Keratinocyte (primary cell): Measurements from ENCODE around the gene BPGM. TPM values are rescaled to one million over a fixed set of nuclear protein-coding genes. Genes with fewer than 3 reads are reported as not detected.

Source experiments
- DNase-seq: peaks from one replicate; pipeline ENCODE4 v3.0.0-alpha.2; 2011; ENCODE audit warnings: low read depth, missing footprints, low spot score
- FAIRE-seq: peaks from 2 replicates; lab custom pipeline; 2011; peaks lifted over from hg19 to GRCh38; lab: Jason Lieb, UNC
- H2AFZ ChIP-seq: 2 replicates; pipeline ENCODE4 v1.6.0; 2012; ENCODE audit warnings: low read length, control low read depth, inconsistent platforms; ENCODE audit not compliant: control insufficient read depth
- H3K27ac ChIP-seq: 2 replicates; pipeline ENCODE4 v1.5.1; 2011; ENCODE audit warnings: low read length; ENCODE audit not compliant: control insufficient read depth, insufficient read depth
- H3K27me3 ChIP-seq: 3 replicates; pipeline ENCODE4 v1.6.0; 2011; ENCODE audit warnings: low read length; ENCODE audit not compliant: control insufficient read depth, insufficient read depth; ENCODE audit errors: extremely low read depth
- H3K36me3 ChIP-seq, 2 experiments: 2 replicates in 1 of 2; 3 replicates in 1 of 2; pipeline ENCODE4 v1.5.1; 2011; ENCODE audit warnings: low read length in 2 of 2, mild to moderate bottlenecking in 1 of 2; ENCODE audit not compliant: control insufficient read depth in 2 of 2, insufficient read depth in 2 of 2; ENCODE audit errors: extremely low read depth in 1 of 2
- H3K4me1 ChIP-seq: 3 replicates; pipeline ENCODE4 v1.5.1; 2011; ENCODE audit warnings: low read length; ENCODE audit not compliant: control insufficient read depth, insufficient read depth; ENCODE audit errors: extremely low read depth
- H3K4me2 ChIP-seq: 3 replicates; pipeline ENCODE4 v1.6.0; 2011; ENCODE audit warnings: low read depth, low read length; ENCODE audit not compliant: control insufficient read depth, insufficient read depth; ENCODE audit errors: extremely low read depth
- H3K4me3 ChIP-seq, 3 experiments: fragments of 200-600 bp in 1 of 3; sonication (generic) in 1 of 3; 2 replicates in 2 of 3; 3 replicates in 1 of 3; pipeline ENCODE4 v1.5.1; 2011 to 2016; ENCODE audit warnings: low read length in 3 of 3, mild to moderate bottlenecking in 3 of 3, control low read depth in 2 of 3, inconsistent platforms in 1 of 3, low read depth in 1 of 3, mixed read lengths in 1 of 3, mixed run types in 1 of 3, moderate library complexity in 1 of 3; ENCODE audit not compliant: control insufficient read depth in 2 of 3, insufficient read depth in 2 of 3; ENCODE audit errors: extremely low read depth in 1 of 3
- H3K79me2 ChIP-seq: 2 replicates; pipeline ENCODE4 v1.6.0; 2012; ENCODE audit warnings: low read length; ENCODE audit not compliant: control insufficient read depth, insufficient read depth
- H3K9ac ChIP-seq: 3 replicates; pipeline ENCODE4 v1.6.0; 2011; ENCODE audit warnings: low read length; ENCODE audit not compliant: control insufficient read depth, insufficient read depth; ENCODE audit errors: extremely low read depth
- H3K9me1 ChIP-seq: 3 replicates; pipeline ENCODE4 v1.6.0; 2011; ENCODE audit warnings: low read length; ENCODE audit not compliant: control insufficient read depth, insufficient read depth; ENCODE audit errors: extremely low read depth
- H3K9me3 ChIP-seq: 2 replicates; pipeline ENCODE4 v1.5.1; 2012; ENCODE audit warnings: low read depth, low read length; ENCODE audit not compliant: control insufficient read depth
- H4K20me1 ChIP-seq: 3 replicates; pipeline ENCODE4 v1.6.0; 2011; ENCODE audit warnings: low read length; ENCODE audit not compliant: control insufficient read depth, insufficient read depth; ENCODE audit errors: extremely low read depth
- EZH2 ChIP-seq: IDR thresholded peaks from one replicate; pipeline ENCODE4 v1.6.1; 2012; ENCODE audit warnings: inconsistent platforms, mild to moderate bottlenecking, low read length, moderate library complexity
- dilution Hi-C: fragments of 300-500 bp; cut with MboI; formaldehyde crosslinking; loops from one replicate; pipeline ENCODE4 v1.7.0; 2020; ENCODE audit warnings: low sequenced_read_pairs; ENCODE audit not compliant: extremely low pct_ligation_motif_present
- polyA plus RNA-seq, 5 experiments: library from polyadenylated mRNA; depleted of rRNA in 3 of 5; stranded (reverse) in 3 of 5; stranded (forward) in 1 of 5; unstranded in 1 of 5; fragments of >200 nt; gene quantifications; 1 replicate in 1 of 5; 2 replicates in 3 of 5; 3 replicates in 1 of 5; pipeline versions ENCODE4 v1.2.1 to v1.2.3, GENCODE V29; 2011 to 2012; ENCODE audit warnings: missing spikeins in 2 of 5, low read depth in 1 of 5, low replicate concordance in 1 of 5
- TF ChIP-seq, protein P1 (sequence below), 3 experiments: IDR thresholded peaks in 1 of 3; conservative IDR thresholded peaks in 1 of 3; optimal IDR thresholded peaks in 1 of 3; 2 replicates in 2 of 3; 3 replicates in 1 of 3; pipeline versions ENCODE3 to v1.5.1; 2011; ENCODE audit warnings: low read length in 3 of 3, mild to moderate bottlenecking in 3 of 3, moderate library complexity in 2 of 3, control low read depth in 1 of 3, inconsistent platforms in 1 of 3; ENCODE audit not compliant: insufficient read depth in 2 of 3; ENCODE audit errors: extremely low read depth in 1 of 3

BPGM gene
- polyA plus RNA-seq, 1 donor (not counting 4 experiments of a cell fraction or from before 2014, with no cell fraction given) = 31.2 TPM

DNA sequence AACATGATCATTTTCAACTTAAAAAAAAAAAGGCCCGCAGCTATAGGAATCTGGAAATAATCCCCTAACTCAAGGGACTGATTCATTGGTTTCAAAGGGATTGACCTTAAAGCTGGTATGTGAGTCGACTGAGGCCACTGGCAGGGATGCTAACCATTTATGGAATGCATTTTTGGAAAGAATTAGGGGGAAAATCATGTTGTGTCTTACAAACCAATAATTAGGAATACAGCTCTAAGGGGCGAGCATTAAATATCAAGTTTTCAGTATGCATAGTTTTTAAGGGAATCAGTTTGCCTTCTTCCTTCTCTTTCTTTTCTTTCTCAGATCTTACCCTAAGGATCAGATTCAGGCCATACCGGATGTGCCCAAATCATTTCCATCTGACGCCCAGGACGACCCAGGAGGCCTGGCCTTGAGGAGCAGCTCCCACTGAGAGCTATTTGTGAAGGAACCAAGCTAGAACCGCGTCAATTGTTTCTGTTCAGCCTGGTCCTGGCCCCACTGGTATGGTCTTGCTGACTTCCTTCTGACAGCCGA, 48.7 kb downstream of the BPGM start:
- no peaks in the 10 kb centered on the region for H3K9me1 ChIP-seq
- no peak overlapping the region for H3K9ac ChIP-seq
- no peaks in the 10 kb centered on the region for H3K79me2 ChIP-seq
- dilution Hi-C loops = no loop called here
- H3K4me1 ChIP-seq = peaks cover 43% of the 10 kb centered on the region
- no peaks in the 10 kb centered on the region for H4K20me1 ChIP-seq
- H3K4me2 ChIP-seq = no peak overlapping the region
- TF ChIP-seq EZH2 = no peak
- TF ChIP-seq, protein P1, sequence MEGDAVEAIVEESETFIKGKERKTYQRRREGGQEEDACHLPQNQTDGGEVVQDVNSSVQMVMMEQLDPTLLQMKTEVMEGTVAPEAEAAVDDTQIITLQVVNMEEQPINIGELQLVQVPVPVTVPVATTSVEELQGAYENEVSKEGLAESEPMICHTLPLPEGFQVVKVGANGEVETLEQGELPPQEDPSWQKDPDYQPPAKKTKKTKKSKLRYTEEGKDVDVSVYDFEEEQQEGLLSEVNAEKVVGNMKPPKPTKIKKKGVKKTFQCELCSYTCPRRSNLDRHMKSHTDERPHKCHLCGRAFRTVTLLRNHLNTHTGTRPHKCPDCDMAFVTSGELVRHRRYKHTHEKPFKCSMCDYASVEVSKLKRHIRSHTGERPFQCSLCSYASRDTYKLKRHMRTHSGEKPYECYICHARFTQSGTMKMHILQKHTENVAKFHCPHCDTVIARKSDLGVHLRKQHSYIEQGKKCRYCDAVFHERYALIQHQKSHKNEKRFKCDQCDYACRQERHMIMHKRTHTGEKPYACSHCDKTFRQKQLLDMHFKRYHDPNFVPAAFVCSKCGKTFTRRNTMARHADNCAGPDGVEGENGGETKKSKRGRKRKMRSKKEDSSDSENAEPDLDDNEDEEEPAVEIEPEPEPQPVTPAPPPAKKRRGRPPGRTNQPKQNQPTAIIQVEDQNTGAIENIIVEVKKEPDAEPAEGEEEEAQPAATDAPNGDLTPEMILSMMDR (optimal IDR thresholded peaks at IDR 0.05 in 1 of 3, IDR thresholded peaks at IDR 0.05 in 1 of 3, conservative IDR thresholded peaks at IDR 0.05 in 1 of 3; ENCODE audit: extremely low read depth in 1 of 3, insufficient read depth in 2 of 3, low read length in 3 of 3) = no peak
- H3K27ac ChIP-seq = no peak overlapping the region
- no peak overlapping the region for H3K4me3 ChIP-seq
- FAIRE-seq = no peak
- H3K27me3 ChIP-seq = no peaks in the 10 kb centered on the region
- no peaks in the 10 kb centered on the region for H3K9me3 ChIP-seq
- H2AFZ ChIP-seq = no peak overlapping the region
- no peak for DNase-seq
- no peaks in the 10 kb centered on the region for H3K36me3 ChIP-seq

DNA sequence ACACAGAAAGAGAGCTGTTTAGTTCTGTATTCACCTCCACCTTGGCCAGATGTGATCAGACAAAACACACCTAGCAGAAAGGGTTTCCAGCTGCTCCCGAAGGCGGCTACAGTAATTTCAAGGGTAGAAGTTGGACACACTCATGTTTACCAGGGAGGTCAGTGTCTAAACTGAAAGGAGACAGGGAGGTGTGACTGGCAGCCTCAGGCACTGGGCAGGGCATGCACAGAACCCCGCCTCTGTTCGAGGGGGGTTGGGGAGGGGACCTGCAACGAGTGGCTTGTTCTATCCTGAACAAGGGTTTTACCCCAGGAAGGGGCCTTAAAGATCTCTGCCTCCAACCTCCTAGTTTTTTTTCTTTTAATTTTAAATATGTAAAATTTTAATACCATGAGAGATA, 49.6 kb downstream of the BPGM start:
- H3K27me3 ChIP-seq = no peaks in the 10 kb centered on the region
- dilution Hi-C loops = no loop called here

More for the DNA sequence above, 49.6 kb downstream of the BPGM start:
- no peak for DNase-seq
- Histone ChIP-seq H2AFZ (peak overlapping the region; percentile 63), H3K9me3 (no peaks in the 10 kb centered on the region), H4K20me1 (no peaks in the 10 kb centered on the region), H3K4me3 (no peak overlapping the region), H3K4me1 (peaks cover 38% of the 10 kb centered on the region), H3K9ac (no peak overlapping the region), H3K79me2 (no peaks in the 10 kb centered on the region), H3K9me1 (no peaks in the 10 kb centered on the region), H3K27ac (no peak overlapping the region), H3K4me2 (peak overlapping the region; percentile 22), H3K36me3 (no peaks in the 10 kb centered on the region)
- FAIRE-seq = no peak
- TF ChIP-seq, protein P1 (optimal IDR thresholded peaks at IDR 0.05 in 1 of 3, IDR thresholded peaks at IDR 0.05 in 1 of 3, conservative IDR thresholded peaks at IDR 0.05 in 1 of 3; ENCODE audit: extremely low read depth in 1 of 3, insufficient read depth in 2 of 3, low read length in 3 of 3) = no peak
- no peak for TF ChIP-seq EZH2
